ENCODE results near the gene LARP4B.

DNA sequence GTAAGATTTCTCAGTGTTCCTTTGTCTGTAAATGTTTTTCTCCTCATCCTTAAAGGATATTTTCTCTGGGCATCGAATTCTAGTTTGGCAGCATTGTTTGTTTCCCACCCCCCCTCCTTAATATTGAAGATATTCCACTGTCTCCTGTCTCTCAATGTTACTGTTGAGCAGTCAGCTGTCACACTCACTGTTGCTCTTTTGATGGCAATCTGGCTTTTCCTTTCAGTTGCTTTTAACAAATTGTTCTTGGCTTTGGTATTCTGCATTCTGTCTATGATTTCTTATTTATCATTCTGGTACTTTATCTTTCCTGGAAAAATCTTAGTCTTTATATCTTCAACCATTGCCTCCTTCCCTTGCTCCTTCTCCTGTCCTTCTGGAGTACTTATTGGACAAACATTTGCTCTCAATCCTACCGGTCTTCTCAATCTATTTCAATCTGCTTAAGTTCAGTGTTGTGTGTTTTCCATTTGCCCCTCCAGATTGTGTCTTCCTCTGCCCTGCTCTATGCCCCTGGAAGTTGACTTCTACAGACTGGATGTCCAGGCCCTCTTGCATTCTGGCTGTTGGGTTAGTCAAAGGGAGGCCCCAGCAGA is 47.4 kb upstream of the LARP4B start:
- no peak for TF ChIP-seq POLR2A (IDR thresholded peaks at IDR 0.05)
- TF ChIP-seq, protein P1, sequence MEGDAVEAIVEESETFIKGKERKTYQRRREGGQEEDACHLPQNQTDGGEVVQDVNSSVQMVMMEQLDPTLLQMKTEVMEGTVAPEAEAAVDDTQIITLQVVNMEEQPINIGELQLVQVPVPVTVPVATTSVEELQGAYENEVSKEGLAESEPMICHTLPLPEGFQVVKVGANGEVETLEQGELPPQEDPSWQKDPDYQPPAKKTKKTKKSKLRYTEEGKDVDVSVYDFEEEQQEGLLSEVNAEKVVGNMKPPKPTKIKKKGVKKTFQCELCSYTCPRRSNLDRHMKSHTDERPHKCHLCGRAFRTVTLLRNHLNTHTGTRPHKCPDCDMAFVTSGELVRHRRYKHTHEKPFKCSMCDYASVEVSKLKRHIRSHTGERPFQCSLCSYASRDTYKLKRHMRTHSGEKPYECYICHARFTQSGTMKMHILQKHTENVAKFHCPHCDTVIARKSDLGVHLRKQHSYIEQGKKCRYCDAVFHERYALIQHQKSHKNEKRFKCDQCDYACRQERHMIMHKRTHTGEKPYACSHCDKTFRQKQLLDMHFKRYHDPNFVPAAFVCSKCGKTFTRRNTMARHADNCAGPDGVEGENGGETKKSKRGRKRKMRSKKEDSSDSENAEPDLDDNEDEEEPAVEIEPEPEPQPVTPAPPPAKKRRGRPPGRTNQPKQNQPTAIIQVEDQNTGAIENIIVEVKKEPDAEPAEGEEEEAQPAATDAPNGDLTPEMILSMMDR (IDR thresholded peaks at IDR 0.05) = no peak
- TF ChIP-seq POLR2AphosphoS5 (IDR thresholded peaks at IDR 0.05) = no peak

Measured in breast epithelium (tissue), 3 donors.